Measurements from ENCODE around the gene TEAD1. TPM values are rescaled to one million over a fixed set of nuclear protein-coding genes. Genes with fewer than 3 reads are reported as not detected.

Gene TEAD1
- total and polyA plus RNA-seq, 10 of the 15 experiments (the other 5 are each of a cell fraction or from before 2014, with no cell fraction given), result 0.01 to 0.59 (median 0.04) TPM; not detected in 6

GRCh38 chr11:12864316-12865156 lies 190.3 kb downstream of the TEAD1 start:
- no peak for FAIRE-seq
- no peaks in the 10 kb centered on the region for H3K79me2 ChIP-seq (ENCODE audit: control insufficient read depth, insufficient read depth, low read length)
- no peak overlapping the region for H3K27ac ChIP-seq (ENCODE audit: control insufficient read depth, insufficient read depth)
- H3K9ac ChIP-seq (ENCODE audit: control insufficient read depth, insufficient read depth, low read length), result no peak overlapping the region
- BruUV-seq (replicated peaks), result no TSS peak
- 50% methylated on average over 13 of the region's 13 CpGs for WGBS (ENCODE audit: insufficient coverage, insufficient replicate concordance, low lambda C conversion rate, missing lambda C conversion rate)
- RAD21 ChIA-PET (ENCODE audit: unreplicated experiment), result no interaction called here
- H3K9me3 ChIP-seq (replicated peaks; ENCODE audit: control insufficient read depth, insufficient read depth, low read length), result no peaks in the 10 kb centered on the region; the same call in 2 of the 3 replicates
- no peaks in the 10 kb centered on the region for H3K4me1 ChIP-seq (ENCODE audit: control insufficient read depth, insufficient read depth, low read length)
- in situ Hi-C loops (cut with MboI) (no loop called here), intact Hi-C loops (cut with micrococcal nuclease; ENCODE audit: unreplicated experiment) (no loop called here)
- no peaks in the 10 kb centered on the region for H3K36me3 ChIP-seq (ENCODE audit: control insufficient read depth in 2 of 2, insufficient read depth in 2 of 2, low read length in 1 of 2)
- SMC1A ChIA-PET (ENCODE audit: uncharacterized antibody, unreplicated experiment), result no interaction called here
- no peak overlapping the region for H2AFZ ChIP-seq (ENCODE audit: control insufficient read depth, low read depth, low read length)
- no peak for DNase-seq (ENCODE audit: low read depth, low spot score)
- peak; percentile 78; the same call in 1 of the 2 replicates for TF ChIP-seq SPI1 (IDR thresholded peaks at IDR 0.05; ENCODE audit: borderline replicate concordance, insufficient read depth, low read depth, low read length)
- TF ChIP-seq GABPA (IDR thresholded peaks at IDR 0.05; ENCODE audit: low read depth), result no peak
- ATAC-seq, result no peak
- no peaks in the 10 kb centered on the region for H4K20me1 ChIP-seq (ENCODE audit: control insufficient read depth, insufficient read depth)
- H3K27me3 ChIP-seq (replicated peaks in 1 of 2; ENCODE audit: control insufficient read depth in 2 of 2, insufficient read depth in 2 of 2, low read length in 1 of 2), result no peaks in the 10 kb centered on the region; a peak in 1 of 4 replicates
- POLR2A ChIA-PET, result interaction anchor here (0.6 to 0.9 kb wide), 2 partner anchors 35 to 1591 kb away, joined by 3 read pairs; no protein-coding TSS in a partner anchor
- no peak overlapping the region for H3K4me3 ChIP-seq
- CTCF ChIA-PET, result interaction anchor here (1.5 to 2.2 kb wide), 2 partner anchors 24 to 533 kb away, joined by 4 to 5 read pairs; no protein-coding TSS in a partner anchor
- H3K4me2 ChIP-seq (ENCODE audit: control insufficient read depth, insufficient read depth), result no peak overlapping the region

GRCh38 chr11:12865863-12866595 lies 191.8 kb downstream of the TEAD1 start:
- BruUV-seq (replicated peaks), result no TSS peak
- ChIA-PET RAD21 (ENCODE audit: unreplicated experiment) (no interaction called here), CTCF (interaction anchor here (0.7 to 2.2 kb wide), 2 partner anchors 10 to 23 kb away, joined by 3 to 5 read pairs; no protein-coding TSS in a partner anchor), POLR2A (no interaction called here), SMC1A (ENCODE audit: uncharacterized antibody, unreplicated experiment) (interaction anchor here (0.6 kb wide), 1 partner anchor 821 kb away, joined by 3 read pairs; no protein-coding TSS in a partner anchor)
- in situ Hi-C loops (cut with MboI) (no loop called here), intact Hi-C loops (cut with micrococcal nuclease; ENCODE audit: unreplicated experiment) (no loop called here)
- ATAC-seq (no peak), FAIRE-seq (no peak), DNase-seq (ENCODE audit: low read depth, low spot score) (no peak)
- no peaks in the 10 kb centered on the region; a peak in 1 of 4 replicates for H3K27me3 ChIP-seq (replicated peaks in 1 of 2; ENCODE audit: control insufficient read depth in 2 of 2, insufficient read depth in 2 of 2, low read length in 1 of 2)
- WGBS (ENCODE audit: insufficient coverage, insufficient replicate concordance, low lambda C conversion rate, missing lambda C conversion rate), result 13% methylated on average over 6 of the region's 6 CpGs
- H3K9me3 ChIP-seq (replicated peaks; ENCODE audit: control insufficient read depth, insufficient read depth, low read length), result no peaks in the 10 kb centered on the region; the same call in 2 of the 3 replicates
- H2AFZ ChIP-seq (ENCODE audit: control insufficient read depth, low read depth, low read length), result no peak overlapping the region
- H3K27ac ChIP-seq (ENCODE audit: control insufficient read depth, insufficient read depth), result no peak overlapping the region
- H3K4me2 ChIP-seq (ENCODE audit: control insufficient read depth, insufficient read depth), result no peak overlapping the region
- no peaks in the 10 kb centered on the region for H3K79me2 ChIP-seq (ENCODE audit: control insufficient read depth, insufficient read depth, low read length)
- no peak overlapping the region for H3K4me3 ChIP-seq
- H3K9ac ChIP-seq (ENCODE audit: control insufficient read depth, insufficient read depth, low read length), result no peak overlapping the region
- H3K36me3 ChIP-seq (ENCODE audit: control insufficient read depth in 2 of 2, insufficient read depth in 2 of 2, low read length in 1 of 2), result no peaks in the 10 kb centered on the region
- no peaks in the 10 kb centered on the region for H3K4me1 ChIP-seq (ENCODE audit: control insufficient read depth, insufficient read depth, low read length)
- no peaks in the 10 kb centered on the region for H4K20me1 ChIP-seq (ENCODE audit: control insufficient read depth, insufficient read depth)
- no peak for TF ChIP-seq RCOR1 (conservative IDR thresholded peaks at IDR 0.05; ENCODE audit: low read depth, low read length)
- no peak for TF ChIP-seq SP1 (IDR thresholded peaks at IDR 0.05; ENCODE audit: low read depth, low read length)
- TF ChIP-seq CREB1 (IDR thresholded peaks at IDR 0.05; ENCODE audit: low read depth), result no peak
- no peak for TF ChIP-seq TAF1 (IDR thresholded peaks at IDR 0.05; ENCODE audit: borderline replicate concordance, low read depth, low read length)
- TF ChIP-seq SMAD5 (IDR thresholded peaks at IDR 0.05; ENCODE audit: low read depth), result no peak
- TF ChIP-seq MTA2 (IDR thresholded peaks at IDR 0.05; ENCODE audit: low read depth), result no peak
- no peak for TF ChIP-seq ATF7 (IDR thresholded peaks at IDR 0.05; ENCODE audit: low read depth)
- no peak for TF ChIP-seq TCF7 (IDR thresholded peaks at IDR 0.05; ENCODE audit: borderline replicate concordance)
- TF ChIP-seq HDGF (IDR thresholded peaks at IDR 0.05), result no peak
- no peak for TF ChIP-seq TBL1XR1 (IDR thresholded peaks at IDR 0.05; ENCODE audit: low read depth, low read length)
- no peak for TF ChIP-seq SMC3 (IDR thresholded peaks at IDR 0.05; ENCODE audit: borderline replicate concordance, low read length)
- no peak for TF ChIP-seq TCF3 (IDR thresholded peaks at IDR 0.05; ENCODE audit: borderline replicate concordance, insufficient read depth, low read depth, low read length)
- no peak for TF ChIP-seq ASH2L (IDR thresholded peaks at IDR 0.05; ENCODE audit: borderline replicate concordance, low read depth)
- TF ChIP-seq HSF1 (IDR thresholded peaks at IDR 0.05; ENCODE audit: low read depth, low read length), result no peak
